ENCODE results near the gene RARS2. TPM values are rescaled to one million over a fixed set of nuclear protein-coding genes. Genes with fewer than 3 reads are reported as not detected.
"Not testable (repeated sequence)": the region's sequence is repeated elsewhere in the genome, so short reads cannot be mapped to it uniquely, and the experiment has no call there.

The RARS2 gene
- total RNA-seq, 5 donors from 2014 or later (not counting 1 experiment from before 2014, with no cell fraction given): 27.5 to 31.4 (median 28.4) TPM

GRCh38 chr6:87628881-87629280 is 39.1 kb upstream of the RARS2 start:
- H3K4me1 Mint-ChIP-seq: peaks cover 0 to 2% (median 0%) of the 10 kb centered on the region in 3 donors
- CTCF ChIA-PET: no interaction called here
- Histone ChIP-seq H3K36me3 (ENCODE audit: control insufficient read depth in 2 of 2, extremely low read depth in 1 of 2, insufficient read depth in 1 of 2, low read length in 1 of 2) (peaks cover 0 to 8% of the 10 kb centered on the region in 2 donors), H3K27ac (ENCODE audit: low read length) (no peak overlapping the region), H3K9me3 (no peaks in the 10 kb centered on the region), H3K4me1 (ENCODE audit: control insufficient read depth in 1 of 2, extremely low read depth in 1 of 2, insufficient read depth in 2 of 2, low read length in 2 of 2) (no peaks in the 10 kb centered on the region), H3K27me3 (replicated peaks in 1 of 2; ENCODE audit: control insufficient read depth in 2 of 2, extremely low read depth in 1 of 2, insufficient read depth in 2 of 2, low read length in 1 of 2) (no peaks in the 10 kb centered on the region), H3K4me3 (ENCODE audit: control insufficient read depth in 1 of 2, extremely low read depth in 1 of 2, low read length in 1 of 2) (no peak overlapping the region)
- no peaks in the 10 kb centered on the region for H3K9me3 Mint-ChIP-seq
- no peak overlapping the region for H3K4me3 Mint-ChIP-seq
- DNase-seq (no peak), ATAC-seq (replicated peaks in 1 of 4) (no peak)
- POLR2A ChIA-PET: no interaction called here
- H3K27me3 Mint-ChIP-seq: no peaks in the 10 kb centered on the region
- no peak overlapping the region for H3K27ac Mint-ChIP-seq
- peaks cover 55% of the 10 kb centered on the region for H3K36me3 Mint-ChIP-seq

DNA sequence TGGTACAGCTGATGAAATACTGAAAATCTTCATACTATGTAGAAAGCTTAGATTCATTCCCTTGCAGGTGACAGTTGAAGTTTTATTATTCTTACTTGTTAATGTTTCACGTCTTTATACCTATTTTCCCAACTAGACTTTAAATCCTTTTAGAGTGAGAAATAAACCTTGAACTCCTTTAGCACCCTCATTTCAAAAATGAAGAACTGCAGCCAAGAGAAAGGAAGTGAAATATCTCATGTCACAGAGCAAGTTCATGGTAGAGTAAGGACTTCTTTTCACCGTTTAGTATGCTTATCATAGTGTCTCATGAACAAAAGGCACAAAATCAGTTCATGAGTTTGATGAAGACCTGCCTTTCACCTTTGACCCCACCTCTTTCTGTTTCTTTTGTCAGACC is 38.6 kb upstream of the RARS2 start:
- no peak for DNase-seq
- H3K36me3 ChIP-seq (ENCODE audit: control insufficient read depth in 2 of 2, extremely low read depth in 1 of 2, insufficient read depth in 1 of 2, low read length in 1 of 2): peaks cover 0 to 11% of the 10 kb centered on the region in 2 donors
- no peak overlapping the region for H3K27ac ChIP-seq (ENCODE audit: low read length)
- ChIA-PET POLR2A (no interaction called here), CTCF (no interaction called here)
- no peaks in the 10 kb centered on the region for H3K9me3 ChIP-seq
- ATAC-seq (replicated peaks in 1 of 4): no peak
- H3K27me3 ChIP-seq (replicated peaks in 1 of 2; ENCODE audit: control insufficient read depth in 2 of 2, extremely low read depth in 1 of 2, insufficient read depth in 2 of 2, low read length in 1 of 2): no peaks in the 10 kb centered on the region
- Mint-ChIP-seq H3K4me3 (no peak overlapping the region), H3K9me3 (no peaks in the 10 kb centered on the region), H3K27me3 (no peaks in the 10 kb centered on the region), H3K36me3 (peaks cover 54% of the 10 kb centered on the region), H3K4me1 (peaks cover 0 to 2% (median 0%) of the 10 kb centered on the region in 3 donors), H3K27ac (no peak overlapping the region)
- no CpG with 5 or more reads among the region's 2 CpGs for WGBS (ENCODE audit: insufficient coverage)
- H3K4me1 ChIP-seq (ENCODE audit: control insufficient read depth in 1 of 2, extremely low read depth in 1 of 2, insufficient read depth in 2 of 2, low read length in 2 of 2): no peaks in the 10 kb centered on the region
- no peak overlapping the region for H3K4me3 ChIP-seq (ENCODE audit: control insufficient read depth in 1 of 2, extremely low read depth in 1 of 2, low read length in 1 of 2)

GRCh38 chr6:87623248-87623647 is 33.5 kb upstream of the RARS2 start:
- Histone ChIP-seq H3K27me3 (replicated peaks in 1 of 2; ENCODE audit: control insufficient read depth in 2 of 2, extremely low read depth in 1 of 2, insufficient read depth in 2 of 2, low read length in 1 of 2) (no peaks in the 10 kb centered on the region), H3K36me3 (ENCODE audit: control insufficient read depth in 2 of 2, extremely low read depth in 1 of 2, insufficient read depth in 1 of 2, low read length in 1 of 2) (peaks cover 0 to 16% of the 10 kb centered on the region in 2 donors), H3K4me3 (ENCODE audit: control insufficient read depth in 1 of 2, extremely low read depth in 1 of 2, low read length in 1 of 2) (no peak overlapping the region), H3K4me1 (ENCODE audit: control insufficient read depth in 1 of 2, extremely low read depth in 1 of 2, insufficient read depth in 2 of 2, low read length in 2 of 2) (no peaks in the 10 kb centered on the region), H3K27ac (ENCODE audit: low read length) (no peak overlapping the region), H3K9me3 (no peaks in the 10 kb centered on the region)
- Mint-ChIP-seq H3K9me3 (no peaks in the 10 kb centered on the region), H3K36me3 (peaks cover 59% of the 10 kb centered on the region), H3K27me3 (no peaks in the 10 kb centered on the region), H3K27ac (peak overlapping the region in 1 of 2 donors; percentile 10), H3K4me1 (peaks cover 2 to 8% (median 6%) of the 10 kb centered on the region in 3 donors), H3K4me3 (no peak overlapping the region)
- DNase-seq (no peak), ATAC-seq (replicated peaks in 1 of 4) (no peak)
- no CpG with 5 or more reads among the region's 3 CpGs for WGBS (ENCODE audit: insufficient coverage)
- ChIA-PET POLR2A (no interaction called here), CTCF (no interaction called here)

DNA sequence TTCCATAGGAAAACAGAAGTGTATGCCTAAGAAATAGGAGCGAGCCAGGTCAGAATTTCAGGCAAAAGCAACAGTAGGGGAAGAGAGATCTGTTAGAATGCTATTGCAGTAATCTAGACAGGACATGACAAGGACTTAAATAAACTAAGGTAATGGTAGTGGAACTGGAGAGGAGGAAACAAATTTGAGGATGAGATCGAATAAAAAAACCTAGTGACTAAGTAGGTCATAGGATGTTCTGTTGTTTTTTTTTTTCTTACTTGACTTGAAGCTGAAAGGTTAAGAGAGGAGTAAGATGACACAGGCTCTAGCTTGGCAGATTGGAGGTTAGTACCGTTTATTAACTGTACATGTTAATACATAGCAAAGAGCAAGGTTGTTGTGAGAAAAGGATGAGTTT is 28.7 kb upstream of the RARS2 start:
- Mint-ChIP-seq H3K27ac (no peak overlapping the region), H3K4me1 (peaks cover 0 to 9% (median 6%) of the 10 kb centered on the region in 3 donors), H3K27me3 (no peaks in the 10 kb centered on the region), H3K36me3 (peaks cover 52% of the 10 kb centered on the region), H3K4me3 (no peak overlapping the region), H3K9me3 (no peaks in the 10 kb centered on the region)
- ATAC-seq (replicated peaks in 1 of 4) (no peak), DNase-seq (no peak)
- POLR2A ChIA-PET: interaction anchor here in 1 of 2 donors (0.5 to 0.6 kb wide), 2 partner anchors 134 to 279 kb away, joined by 3 read pairs; no protein-coding TSS in a partner anchor
- WGBS (ENCODE audit: insufficient coverage): 93% methylated on average over 1 of the region's 3 CpGs
- Histone ChIP-seq H3K4me3 (ENCODE audit: control insufficient read depth in 1 of 2, extremely low read depth in 1 of 2, low read length in 1 of 2) (no peak overlapping the region), H3K36me3 (ENCODE audit: control insufficient read depth in 2 of 2, extremely low read depth in 1 of 2, insufficient read depth in 1 of 2, low read length in 1 of 2) (peaks cover 0 to 21% of the 10 kb centered on the region in 2 donors), H3K4me1 (ENCODE audit: control insufficient read depth in 1 of 2, extremely low read depth in 1 of 2, insufficient read depth in 2 of 2, low read length in 2 of 2) (no peaks in the 10 kb centered on the region), H3K27ac (ENCODE audit: low read length) (no peak overlapping the region), H3K9me3 (no peaks in the 10 kb centered on the region), H3K27me3 (replicated peaks in 1 of 2; ENCODE audit: control insufficient read depth in 2 of 2, extremely low read depth in 1 of 2, insufficient read depth in 2 of 2, low read length in 1 of 2) (no peaks in the 10 kb centered on the region)
- CTCF ChIA-PET: no interaction called here

DNA sequence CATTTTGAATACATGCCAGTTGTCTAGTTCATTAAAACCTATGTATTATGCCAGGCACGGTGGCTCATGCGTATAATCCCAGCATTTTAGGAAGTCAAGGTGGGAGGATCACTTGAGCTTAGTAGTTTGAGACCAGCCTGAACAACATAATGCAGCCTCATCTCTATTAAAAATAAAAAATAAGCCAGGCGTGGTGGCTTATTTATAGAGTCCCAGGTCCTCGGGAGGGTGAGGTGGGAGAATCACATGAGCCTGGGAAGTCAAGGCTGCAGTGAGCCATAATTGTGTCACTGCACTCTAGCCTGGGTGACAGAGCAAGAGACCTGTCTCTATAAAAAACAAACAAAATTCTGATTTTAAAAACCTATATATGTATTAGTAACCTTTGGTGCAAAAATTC is 27.6 kb upstream of the RARS2 start:
- H3K27me3 Mint-ChIP-seq: no peaks in the 10 kb centered on the region
- H3K4me1 Mint-ChIP-seq: peaks cover 0 to 9% (median 4%) of the 10 kb centered on the region in 3 donors
- Histone ChIP-seq H3K36me3 (ENCODE audit: control insufficient read depth in 2 of 2, extremely low read depth in 1 of 2, insufficient read depth in 1 of 2, low read length in 1 of 2) (peaks cover 0 to 21% of the 10 kb centered on the region in 2 donors), H3K27me3 (replicated peaks in 1 of 2; ENCODE audit: control insufficient read depth in 2 of 2, extremely low read depth in 1 of 2, insufficient read depth in 2 of 2, low read length in 1 of 2) (no peaks in the 10 kb centered on the region), H3K27ac (ENCODE audit: low read length) (no peak overlapping the region), H3K4me1 (ENCODE audit: control insufficient read depth in 1 of 2, extremely low read depth in 1 of 2, insufficient read depth in 2 of 2, low read length in 2 of 2) (no peaks in the 10 kb centered on the region), H3K4me3 (ENCODE audit: control insufficient read depth in 1 of 2, extremely low read depth in 1 of 2, low read length in 1 of 2) (no peak overlapping the region), H3K9me3 (no peaks in the 10 kb centered on the region)
- POLR2A ChIA-PET: no interaction called here
- H3K27ac Mint-ChIP-seq: no peak overlapping the region
- peaks cover 52% of the 10 kb centered on the region for H3K36me3 Mint-ChIP-seq
- no peaks in the 10 kb centered on the region for H3K9me3 Mint-ChIP-seq
- H3K4me3 Mint-ChIP-seq: no peak overlapping the region
- CTCF ChIA-PET: no interaction called here
- no CpG with 5 or more reads among the region's 4 CpGs for WGBS (ENCODE audit: insufficient coverage)
- DNase-seq: no peak
- ATAC-seq (replicated peaks in 1 of 4): no peak

DNA sequence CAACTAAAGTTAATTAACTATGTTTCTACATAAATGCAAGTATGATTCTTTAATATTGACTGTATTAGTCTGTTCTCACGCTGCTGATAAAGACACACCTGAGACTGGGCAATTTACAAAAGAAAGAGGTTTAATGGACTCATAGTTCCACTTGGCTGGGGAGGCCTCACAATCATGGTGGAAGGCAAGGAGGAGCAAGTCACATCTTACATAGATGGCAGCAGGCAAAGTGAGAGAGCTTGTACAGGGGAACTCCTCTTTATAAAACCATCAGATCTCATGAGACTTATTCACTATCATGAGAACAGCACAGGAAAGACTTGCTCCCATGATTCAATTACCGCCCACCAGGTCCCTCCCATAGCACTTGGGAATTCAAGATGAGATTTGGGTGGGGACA is 23.2 kb upstream of the RARS2 start:
- H3K4me1 Mint-ChIP-seq; H3K27me3 Mint-ChIP-seq; ATAC-seq (replicated peaks in 1 of 4); H3K27ac ChIP-seq (ENCODE audit: low read length); H3K4me3 ChIP-seq (ENCODE audit: control insufficient read depth in 1 of 2, extremely low read depth in 1 of 2, low read length in 1 of 2); H3K4me3 Mint-ChIP-seq; H3K4me1 ChIP-seq (ENCODE audit: control insufficient read depth in 1 of 2, extremely low read depth in 1 of 2, insufficient read depth in 2 of 2, low read length in 2 of 2); H3K27me3 ChIP-seq (replicated peaks in 1 of 2; ENCODE audit: control insufficient read depth in 2 of 2, extremely low read depth in 1 of 2, insufficient read depth in 2 of 2, low read length in 1 of 2); POLR2A ChIA-PET; H3K9me3 ChIP-seq; DNase-seq; CTCF ChIA-PET; H3K9me3 Mint-ChIP-seq; H3K27ac Mint-ChIP-seq: not testable (repeated sequence)
- H3K36me3 ChIP-seq (ENCODE audit: control insufficient read depth in 2 of 2, extremely low read depth in 1 of 2, insufficient read depth in 1 of 2, low read length in 1 of 2): peaks cover 0 to 31% of the 10 kb centered on the region in 2 donors
- H3K36me3 Mint-ChIP-seq: peaks cover 42% of the 10 kb centered on the region
- WGBS (ENCODE audit: insufficient coverage): no CpG with 5 or more reads among the region's 2 CpGs

DNA sequence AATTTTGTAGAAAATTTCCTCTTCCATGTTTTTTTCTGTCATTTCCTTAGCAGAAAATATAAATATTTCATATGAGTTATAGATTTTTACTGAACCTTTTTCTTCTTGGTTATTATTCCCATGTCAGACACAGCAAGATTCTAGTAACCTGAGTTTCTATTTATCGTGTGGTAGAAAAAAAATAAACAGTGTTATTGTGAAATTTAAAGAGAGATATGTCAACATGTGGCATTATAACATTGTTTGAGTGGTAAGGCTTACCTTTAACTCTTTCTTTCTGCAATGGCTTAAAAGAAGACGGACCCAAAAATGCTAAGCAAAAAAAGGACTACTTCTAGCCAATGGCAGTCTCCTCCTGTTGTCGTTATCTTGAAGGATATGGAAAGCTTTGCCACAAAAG is 19.0 kb upstream of the RARS2 start:
- POLR2A ChIA-PET: no interaction called here
- Histone ChIP-seq H3K4me3 (ENCODE audit: control insufficient read depth in 1 of 2, extremely low read depth in 1 of 2, low read length in 1 of 2) (no peak overlapping the region), H3K27me3 (replicated peaks in 1 of 2; ENCODE audit: control insufficient read depth in 2 of 2, extremely low read depth in 1 of 2, insufficient read depth in 2 of 2, low read length in 1 of 2) (no peaks in the 10 kb centered on the region), H3K36me3 (ENCODE audit: control insufficient read depth in 2 of 2, extremely low read depth in 1 of 2, insufficient read depth in 1 of 2, low read length in 1 of 2) (peaks cover 0 to 42% of the 10 kb centered on the region in 2 donors), H3K27ac (ENCODE audit: low read length) (no peak overlapping the region), H3K9me3 (no peaks in the 10 kb centered on the region), H3K4me1 (ENCODE audit: control insufficient read depth in 1 of 2, extremely low read depth in 1 of 2, insufficient read depth in 2 of 2, low read length in 2 of 2) (no peaks in the 10 kb centered on the region)
- peaks cover 44% of the 10 kb centered on the region for H3K36me3 Mint-ChIP-seq
- ATAC-seq (replicated peaks in 1 of 4): no peak
- DNase-seq: no peak
- no peak overlapping the region for H3K27ac Mint-ChIP-seq
- CTCF ChIA-PET: no interaction called here
- H3K9me3 Mint-ChIP-seq: no peaks in the 10 kb centered on the region
- H3K4me1 Mint-ChIP-seq: no peaks in the 10 kb centered on the region
- H3K4me3 Mint-ChIP-seq: no peak overlapping the region
- WGBS (ENCODE audit: insufficient coverage): no CpG with 5 or more reads among the region's 3 CpGs
- no peaks in the 10 kb centered on the region for H3K27me3 Mint-ChIP-seq
